Fibroblast of pulmonary artery (primary cell): ENCODE results near the gene CDK14.

ENCODE experiments used
- DNase-seq: peaks from one replicate; pipeline ENCODE4 v3.0.0-alpha.2; 2010; ENCODE audit warnings: low read depth
- H3K4me3 ChIP-seq: replicated peaks from 2 replicates; pipeline ENCODE4 v1.5.1; 2011; ENCODE audit warnings: low read depth, mild to moderate bottlenecking, control low read depth, low read length, moderate library complexity
- TF ChIP-seq, protein P1 (sequence below): IDR thresholded peaks from 2 replicates; pipeline ENCODE4 v1.5.1; 2011; ENCODE audit warnings: mild to moderate bottlenecking, control low read depth, low read length, inconsistent platforms; ENCODE audit errors: missing control alignments

CDK14 gene

DNA sequence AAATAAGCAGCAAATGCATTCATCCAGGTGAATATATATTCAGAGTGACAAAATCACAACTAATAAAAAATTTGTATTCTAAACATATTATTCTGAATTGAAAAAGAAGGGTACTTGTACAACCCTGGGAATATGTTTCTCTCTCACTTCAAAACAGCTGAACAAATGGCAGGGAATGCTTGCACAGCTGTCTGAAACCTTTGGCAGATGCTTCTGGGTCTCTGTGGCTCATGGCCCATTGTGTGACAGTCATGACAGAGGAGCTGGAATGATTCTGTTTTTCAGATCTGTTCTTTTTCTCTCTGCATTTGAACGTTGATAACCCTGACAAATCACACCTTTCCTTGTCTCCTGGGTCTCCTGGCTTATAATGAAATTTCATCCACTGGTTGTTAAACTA is 392.4 kb downstream of the CDK14 start:
- TF ChIP-seq, protein P1, sequence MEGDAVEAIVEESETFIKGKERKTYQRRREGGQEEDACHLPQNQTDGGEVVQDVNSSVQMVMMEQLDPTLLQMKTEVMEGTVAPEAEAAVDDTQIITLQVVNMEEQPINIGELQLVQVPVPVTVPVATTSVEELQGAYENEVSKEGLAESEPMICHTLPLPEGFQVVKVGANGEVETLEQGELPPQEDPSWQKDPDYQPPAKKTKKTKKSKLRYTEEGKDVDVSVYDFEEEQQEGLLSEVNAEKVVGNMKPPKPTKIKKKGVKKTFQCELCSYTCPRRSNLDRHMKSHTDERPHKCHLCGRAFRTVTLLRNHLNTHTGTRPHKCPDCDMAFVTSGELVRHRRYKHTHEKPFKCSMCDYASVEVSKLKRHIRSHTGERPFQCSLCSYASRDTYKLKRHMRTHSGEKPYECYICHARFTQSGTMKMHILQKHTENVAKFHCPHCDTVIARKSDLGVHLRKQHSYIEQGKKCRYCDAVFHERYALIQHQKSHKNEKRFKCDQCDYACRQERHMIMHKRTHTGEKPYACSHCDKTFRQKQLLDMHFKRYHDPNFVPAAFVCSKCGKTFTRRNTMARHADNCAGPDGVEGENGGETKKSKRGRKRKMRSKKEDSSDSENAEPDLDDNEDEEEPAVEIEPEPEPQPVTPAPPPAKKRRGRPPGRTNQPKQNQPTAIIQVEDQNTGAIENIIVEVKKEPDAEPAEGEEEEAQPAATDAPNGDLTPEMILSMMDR, result no peak
- DNase-seq, result no peak

DNA sequence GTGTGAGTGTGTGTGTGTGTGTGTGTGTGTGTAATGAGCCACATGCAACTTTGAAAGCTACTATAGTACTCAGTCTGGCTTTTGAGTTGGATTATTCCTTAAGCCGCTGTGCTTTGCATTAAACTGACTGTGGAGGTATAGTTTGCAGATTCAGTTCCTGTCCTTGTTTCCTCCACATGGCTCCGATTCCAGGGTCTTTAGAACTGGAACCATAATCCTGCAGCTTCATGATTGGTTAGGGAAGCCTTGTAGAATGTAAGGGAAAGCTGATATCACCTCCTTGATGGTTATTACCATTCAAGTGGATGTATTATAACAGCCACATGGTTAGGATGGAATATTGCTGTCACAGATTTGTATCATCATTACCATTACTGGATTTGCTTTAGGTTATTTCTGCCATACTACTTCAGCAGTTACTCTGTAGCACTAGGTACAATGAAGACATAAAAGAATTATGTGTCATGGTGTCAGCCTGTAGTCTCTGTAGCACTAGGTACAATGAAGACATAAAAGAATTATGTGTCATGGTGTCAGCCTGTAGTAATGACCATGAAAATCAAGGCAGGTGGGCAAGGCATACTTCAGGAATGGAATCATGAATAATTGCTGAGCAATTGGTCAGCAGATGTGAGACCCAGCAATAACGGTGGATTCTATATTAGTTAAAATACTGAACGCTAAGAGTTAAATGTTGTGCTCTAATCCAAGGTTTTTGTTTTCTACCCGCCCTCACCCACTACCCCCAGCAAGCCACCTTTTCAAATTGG is 393.1 kb downstream of the CDK14 start:
- no peak overlapping the region for H3K4me3 ChIP-seq
- TF ChIP-seq, protein P1, result no peak
- no peak for DNase-seq

More for the DNA sequence above, 392.4 kb downstream of the CDK14 start:
- H3K4me3 ChIP-seq, result no peak overlapping the region

DNA sequence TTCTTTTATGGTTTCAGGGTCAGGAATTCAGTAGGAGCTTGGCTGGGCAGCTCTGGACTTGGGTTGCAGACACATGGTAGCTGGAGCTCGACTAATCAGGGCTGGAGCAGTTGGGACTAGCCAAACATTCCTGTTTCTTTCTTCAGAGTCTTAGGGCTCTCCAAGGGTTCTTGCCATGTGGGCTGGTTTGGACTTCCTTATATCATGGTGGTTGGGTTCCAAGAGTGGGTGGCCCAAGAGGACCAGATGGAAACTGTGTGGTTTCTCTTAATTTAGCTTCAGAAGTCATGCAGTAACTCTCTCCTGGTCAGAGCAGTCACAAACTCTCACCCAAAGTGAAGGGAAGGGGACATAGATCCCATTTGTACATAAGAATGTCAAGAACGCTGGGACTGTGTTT is 398.0 kb downstream of the CDK14 start:
- no peak overlapping the region for H3K4me3 ChIP-seq
- TF ChIP-seq, protein P1, result no peak
- DNase-seq, result no peak

DNA sequence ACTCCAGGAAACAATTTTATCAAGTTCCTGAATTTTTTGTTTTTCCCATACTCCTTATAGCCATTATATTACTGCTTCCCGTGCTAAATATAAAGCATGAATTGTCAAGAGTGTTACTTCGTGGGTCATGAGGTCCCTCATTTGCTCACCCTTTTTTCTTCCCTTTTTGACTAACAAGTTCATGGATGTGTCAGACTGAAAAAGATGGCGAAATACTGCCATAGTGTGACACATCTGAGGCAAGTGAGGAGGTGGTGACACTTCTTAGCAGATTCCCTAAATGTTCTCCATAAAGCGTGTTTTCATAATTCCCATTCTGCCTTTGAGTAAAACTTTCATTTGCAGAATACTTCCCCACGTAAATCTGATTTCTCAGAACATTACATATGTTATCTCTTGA is 398.5 kb downstream of the CDK14 start:
- H3K4me3 ChIP-seq, result no peak overlapping the region
- TF ChIP-seq, protein P1, result no peak
- no peak for DNase-seq

DNA sequence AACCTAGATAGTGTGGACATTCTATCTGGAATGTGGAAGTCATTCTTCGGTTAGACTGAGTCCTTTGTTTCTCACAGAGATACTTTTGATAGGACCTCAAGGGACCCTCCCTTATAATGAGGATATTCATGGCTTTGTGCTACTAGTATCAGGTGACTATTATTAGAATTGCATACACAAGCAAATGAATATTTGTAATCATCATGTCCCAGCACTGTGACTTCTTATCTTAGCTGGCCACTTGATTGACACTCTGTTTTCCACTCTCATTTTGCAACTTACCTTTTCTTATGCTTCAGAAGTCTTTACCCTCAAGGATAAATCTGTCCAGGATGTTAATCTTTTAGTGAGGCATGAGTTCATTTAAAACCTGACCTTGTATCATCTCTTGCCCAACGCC is 399.9 kb downstream of the CDK14 start:
- DNase-seq, result no peak
- H3K4me3 ChIP-seq, result no peak overlapping the region
- TF ChIP-seq, protein P1, result no peak

DNA sequence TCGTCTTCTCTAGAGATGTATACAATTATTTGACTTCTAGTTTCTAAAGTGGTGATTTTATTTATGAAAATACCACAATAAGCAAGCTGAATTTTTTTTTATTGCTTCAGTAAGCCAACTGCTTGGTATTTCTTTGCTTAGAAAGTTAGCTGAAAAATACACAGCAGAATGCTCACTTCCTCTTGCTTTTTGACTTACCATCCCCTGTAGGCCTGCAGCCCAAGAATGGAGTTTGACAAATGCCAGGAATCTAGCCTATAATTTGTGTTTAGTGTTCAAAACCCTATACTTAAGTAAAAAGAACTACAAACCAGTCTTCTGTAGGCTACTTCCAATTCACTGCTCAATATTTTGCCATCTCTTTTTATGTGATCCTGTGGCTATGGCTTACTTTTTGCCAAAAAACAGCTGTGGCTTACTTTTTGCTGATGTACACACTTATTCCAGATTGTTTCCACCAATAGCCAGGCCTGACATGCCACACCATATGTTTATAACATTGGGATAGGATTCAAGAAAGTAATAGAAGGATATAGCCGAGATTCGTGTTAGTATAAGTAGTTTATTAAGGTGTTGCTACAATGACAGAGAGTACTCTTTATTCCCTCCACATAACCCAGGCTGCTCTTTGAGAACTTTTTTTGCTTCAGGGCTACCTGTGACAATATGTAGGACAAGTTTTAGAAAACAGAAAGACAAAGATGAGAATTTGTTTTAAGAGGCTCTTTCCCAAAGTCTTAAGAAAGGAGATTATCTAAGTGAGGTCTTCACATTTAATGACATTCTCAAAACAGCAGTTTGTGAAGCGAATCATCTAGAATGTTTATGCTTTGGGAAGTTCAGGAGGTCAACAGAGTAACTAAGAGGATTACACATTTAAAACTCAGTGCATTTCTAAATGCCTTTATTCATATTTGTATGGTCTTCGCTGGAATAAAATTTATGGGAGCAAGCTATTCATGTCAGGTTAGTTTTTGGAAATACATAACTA is 404.2 kb downstream of the CDK14 start:
- H3K4me3 ChIP-seq, result no peak overlapping the region
- DNase-seq, result peak; percentile 17
- TF ChIP-seq, protein P1, result no peak
